Measurements from ENCODE around the gene PNLIPRP3.
"Not testable (repeated sequence)": the region's sequence is repeated elsewhere in the genome, so short reads cannot be mapped to it uniquely, and the experiment has no call there.

PNLIPRP3 gene

DNA sequence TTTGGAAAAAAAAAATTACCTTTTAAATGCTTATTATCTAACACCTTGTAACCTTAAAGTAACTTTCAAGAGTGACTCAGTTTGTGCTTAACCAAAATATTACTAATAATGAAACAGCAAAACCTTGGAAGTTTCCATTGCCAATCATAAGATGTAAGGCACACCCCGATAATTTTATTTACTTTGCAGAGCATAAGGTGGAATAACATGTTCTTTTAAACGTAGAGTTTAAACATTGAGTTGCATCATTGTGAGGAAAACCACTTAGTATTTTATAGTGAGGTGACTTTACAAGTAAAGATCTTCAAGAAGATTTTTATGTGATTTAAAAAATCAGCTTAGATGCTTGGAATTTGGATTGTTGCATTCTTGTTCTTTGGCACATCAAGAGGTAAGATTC, at the start of gene PNLIPRP3:
TSS of gene PNLIPRP3 (plus strand) at position 177 of the 400 bp plus-strand sequence. CDS start at position 343, 166 bp downstream.
- no peak for DNase-seq

DNA sequence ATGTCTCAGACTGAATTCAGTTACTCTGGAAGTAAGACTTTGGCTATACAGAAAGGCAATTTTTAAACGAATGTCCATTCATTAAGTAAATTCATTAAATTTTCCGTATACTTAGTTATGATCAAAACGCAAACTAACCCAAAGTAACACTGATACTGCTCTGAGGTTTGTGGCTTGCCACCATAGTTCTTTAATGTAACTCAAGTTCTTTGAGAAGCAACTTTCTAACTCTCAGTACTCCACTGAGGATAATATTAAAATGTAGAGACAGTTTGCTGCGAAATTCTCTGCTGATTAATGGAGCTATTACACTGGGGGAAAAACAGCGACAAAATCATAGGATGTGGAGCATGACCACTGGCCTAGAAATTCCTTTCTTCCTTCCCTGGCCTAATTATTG, 45.4 kb upstream of the PNLIPRP3 start:
- no peak for DNase-seq

DNA sequence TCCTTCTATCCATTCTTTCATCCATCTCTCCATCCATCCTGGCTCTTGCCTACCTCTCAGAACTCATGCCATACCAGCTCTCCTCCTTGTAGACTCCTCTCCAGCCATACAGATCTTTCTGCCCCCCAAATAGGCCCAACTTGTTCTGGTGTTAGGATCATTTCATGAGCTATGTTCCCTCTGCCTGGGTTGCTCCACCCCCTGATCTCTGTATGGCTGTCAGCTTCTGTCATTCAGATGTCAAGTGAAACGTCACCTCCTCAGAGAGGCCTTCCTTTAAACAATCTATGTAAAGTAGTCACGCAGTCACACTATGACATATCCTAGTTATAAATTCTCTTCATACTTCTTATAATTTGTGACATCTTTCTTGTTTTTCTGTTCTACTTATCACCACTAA, 42.3 kb upstream of the PNLIPRP3 start:
- DNase-seq: no peak

DNA sequence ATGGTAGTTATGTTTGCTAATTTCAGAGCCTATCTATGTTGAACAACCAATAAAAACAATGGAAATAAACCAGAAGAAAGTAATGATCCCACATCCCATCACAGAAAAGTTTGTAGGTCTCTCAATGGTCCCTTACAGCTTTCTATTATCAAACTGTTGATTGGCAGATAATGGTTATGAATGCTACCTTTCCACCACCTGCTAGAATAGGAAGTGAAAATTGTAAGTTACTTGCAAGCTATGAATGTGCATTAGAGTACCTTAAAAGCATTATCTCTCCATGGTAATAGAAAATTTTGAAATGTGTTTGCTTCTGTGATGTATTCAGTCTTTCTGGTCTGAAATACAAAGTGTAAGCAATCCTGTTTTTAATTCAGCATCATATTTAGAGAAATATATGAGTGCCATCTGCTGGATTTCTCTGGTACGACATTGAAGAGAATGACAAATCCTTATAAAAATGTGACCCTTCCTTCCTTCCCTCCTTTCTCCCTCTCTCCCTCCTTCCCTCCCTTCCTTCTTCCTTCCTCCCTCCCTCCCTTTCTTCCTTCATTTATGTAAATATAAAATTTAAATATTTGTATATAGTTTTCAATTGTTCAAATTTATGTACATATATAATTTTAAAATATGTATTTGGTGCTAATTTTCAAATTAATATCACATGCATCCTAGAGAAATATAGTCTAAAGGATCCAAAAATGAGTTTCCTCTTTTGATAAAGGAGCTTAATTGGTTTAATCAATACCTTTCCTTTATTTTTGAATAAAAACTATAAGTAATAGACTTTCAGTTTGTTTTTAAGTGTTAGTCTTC, 41.4 kb upstream of the PNLIPRP3 start:
- peak; percentile 64 for DNase-seq

DNA sequence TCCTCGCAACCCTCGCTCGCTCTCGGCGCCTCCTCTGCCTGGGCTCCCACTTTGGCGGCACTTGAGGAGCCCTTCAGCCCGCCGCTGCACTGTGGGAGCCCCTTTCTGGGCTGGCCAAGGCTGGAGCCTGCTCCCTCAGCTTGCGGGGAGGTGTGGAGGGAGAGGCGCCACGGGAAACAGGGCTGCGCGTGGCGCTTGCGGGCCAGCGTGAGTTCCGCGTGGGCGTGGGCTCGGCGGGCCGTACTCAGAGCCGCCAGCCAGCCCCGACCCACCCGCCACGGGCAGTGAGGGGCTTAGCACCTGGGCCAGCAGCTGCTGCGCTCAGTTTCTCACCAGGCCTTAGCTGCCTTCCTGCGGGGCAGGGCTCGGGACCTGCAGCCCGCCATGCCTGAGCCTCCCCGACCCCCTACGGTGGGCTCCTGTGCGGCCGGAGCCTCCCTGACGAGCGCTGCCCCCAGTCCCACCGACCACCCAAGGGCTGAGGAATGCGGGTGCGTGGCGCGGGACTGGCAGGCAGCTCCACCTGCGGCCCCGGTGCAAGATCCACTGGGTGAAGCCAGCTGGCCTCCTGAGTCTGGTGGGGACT, 34.3 kb upstream of the PNLIPRP3 start:
- DNase-seq: not testable (repeated sequence)

DNA sequence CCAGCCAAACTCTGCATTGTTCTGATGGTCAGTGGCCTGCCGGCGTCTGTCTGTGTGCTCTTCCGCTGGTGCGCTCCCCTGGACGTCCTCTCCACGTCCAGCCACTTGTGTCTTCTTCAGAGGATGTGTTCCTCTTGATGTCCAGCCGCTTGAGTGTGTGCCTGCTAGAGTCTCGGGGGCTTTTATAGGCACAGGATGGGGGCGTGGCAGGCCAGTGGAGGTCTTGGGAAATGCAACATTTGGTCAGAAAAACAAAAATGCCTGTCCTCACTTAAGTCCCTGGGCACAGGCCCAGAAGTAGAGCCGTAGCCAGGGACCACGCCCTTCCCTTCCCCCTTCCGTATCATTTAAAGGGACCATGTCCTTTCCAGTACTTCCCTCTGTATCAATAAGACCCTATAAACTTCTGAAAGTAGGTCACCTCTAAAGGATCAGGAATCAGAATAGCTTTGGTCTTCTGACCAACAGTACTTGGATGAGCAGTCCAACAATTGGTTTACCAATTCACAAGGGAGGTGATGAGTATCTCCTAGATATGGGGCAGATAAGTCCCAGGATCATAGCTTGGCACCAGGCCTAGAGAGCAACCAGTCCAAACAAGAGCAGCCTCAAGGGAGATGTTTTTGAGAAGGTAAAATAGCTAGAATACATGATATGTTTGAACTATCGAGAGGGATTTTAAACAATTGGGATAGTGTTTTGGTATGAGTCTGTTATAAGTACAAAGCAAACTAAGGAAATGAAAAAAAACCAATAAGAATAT, 32.2 kb upstream of the PNLIPRP3 start:
- DNase-seq: no peak

DNA sequence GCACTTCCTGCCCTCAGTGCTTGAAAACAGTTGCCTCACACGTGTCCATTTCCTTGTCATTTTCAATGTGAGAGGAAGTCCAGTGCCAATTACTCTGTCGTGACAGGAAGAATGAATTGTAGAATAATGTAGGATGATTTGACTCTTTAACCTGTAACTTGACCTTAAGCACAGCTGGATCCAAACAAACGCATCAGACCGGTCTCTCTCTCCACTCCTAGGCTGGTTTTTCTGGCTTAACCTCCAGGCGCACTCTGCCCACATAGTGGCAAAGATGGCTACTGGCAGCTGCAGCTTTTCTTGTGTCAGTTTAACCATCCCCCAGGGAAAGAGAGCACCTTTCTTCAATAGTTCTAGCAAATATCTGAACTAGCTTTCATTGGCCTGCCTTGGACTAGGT, 29.4 kb upstream of the PNLIPRP3 start:
- peak; percentile 4 for DNase-seq

DNA sequence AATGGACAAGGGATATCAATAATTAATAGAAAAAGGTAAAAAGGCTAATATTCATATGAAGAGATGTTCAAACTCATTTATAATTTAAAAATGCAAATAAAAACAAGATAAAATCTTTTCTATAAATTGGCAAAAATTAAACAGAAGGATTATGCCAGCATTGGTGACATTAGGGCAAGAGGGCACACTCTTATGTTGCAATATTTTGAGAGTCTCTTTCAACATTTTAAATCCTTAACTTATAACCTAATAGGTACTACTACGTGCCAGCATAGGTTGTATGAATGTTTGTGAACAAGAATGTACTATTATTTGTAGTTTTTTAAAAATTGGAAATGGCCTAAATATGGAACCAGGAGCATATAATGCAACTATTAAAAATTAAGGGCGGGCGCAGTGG, 24.8 kb upstream of the PNLIPRP3 start:
- no peak for DNase-seq

DNA sequence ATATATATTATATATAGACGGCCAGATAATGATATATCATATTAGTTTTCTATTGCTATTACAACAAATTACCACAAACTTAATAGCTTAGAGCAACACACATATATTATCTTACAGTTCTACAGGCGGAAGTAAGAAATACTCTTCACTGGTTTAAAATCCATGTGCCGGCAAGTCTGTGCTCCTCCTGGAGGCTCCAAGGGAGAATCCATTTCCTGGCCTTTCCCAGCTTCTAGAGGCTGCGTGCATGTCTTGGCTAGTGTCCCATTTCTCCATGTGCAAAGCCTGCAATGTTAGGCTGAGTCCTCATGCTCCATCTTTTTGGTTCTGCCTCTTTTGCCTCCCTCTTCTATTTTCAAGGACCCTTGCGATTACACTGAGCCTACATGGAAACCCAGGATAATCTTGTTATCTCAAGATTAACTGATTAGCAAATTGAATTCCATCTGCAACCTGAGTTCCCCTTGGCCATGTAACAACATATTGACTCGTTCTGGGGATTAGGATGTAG, 23.9 kb upstream of the PNLIPRP3 start:
- peak; percentile 97 for DNase-seq

DNA sequence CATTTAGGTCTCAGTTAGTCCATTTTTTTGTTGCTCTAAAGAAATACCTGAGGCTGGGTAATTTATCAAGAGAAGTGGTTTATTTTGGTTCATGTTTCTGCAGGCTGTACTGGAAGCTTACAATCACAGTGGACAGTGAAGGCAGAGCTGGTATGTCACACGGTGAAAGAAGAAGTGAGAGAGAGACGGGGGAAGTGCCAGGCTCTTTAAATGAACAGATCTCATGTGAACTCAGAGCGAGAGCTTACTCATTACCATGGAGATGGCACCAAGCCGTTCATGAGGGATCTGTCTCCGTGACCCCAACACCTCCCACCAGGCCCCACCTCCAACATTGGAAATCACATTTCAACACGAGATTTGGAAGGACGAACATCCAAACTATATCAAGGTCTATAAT, 18.9 kb upstream of the PNLIPRP3 start:
- DNase-seq: no peak

DNA sequence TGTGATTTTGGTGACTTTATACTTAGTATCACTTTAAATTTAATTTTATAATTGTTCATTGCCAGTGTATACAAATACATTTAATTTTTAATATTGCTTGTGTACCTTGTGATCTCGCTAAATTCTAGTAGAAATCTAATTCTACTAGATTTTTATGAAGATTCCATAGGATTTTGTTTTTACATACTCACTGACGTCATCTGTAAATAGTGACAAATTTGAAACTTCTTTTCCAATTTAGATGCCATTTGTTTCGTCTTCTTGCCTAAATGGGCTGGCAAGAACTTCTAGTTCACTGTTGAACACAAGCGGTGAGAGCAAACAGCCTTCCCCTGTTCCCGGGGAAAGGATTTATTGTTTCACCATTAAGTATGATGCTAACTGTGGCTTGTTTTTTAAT, 17.3 kb upstream of the PNLIPRP3 start:
- DNase-seq: no peak

DNA sequence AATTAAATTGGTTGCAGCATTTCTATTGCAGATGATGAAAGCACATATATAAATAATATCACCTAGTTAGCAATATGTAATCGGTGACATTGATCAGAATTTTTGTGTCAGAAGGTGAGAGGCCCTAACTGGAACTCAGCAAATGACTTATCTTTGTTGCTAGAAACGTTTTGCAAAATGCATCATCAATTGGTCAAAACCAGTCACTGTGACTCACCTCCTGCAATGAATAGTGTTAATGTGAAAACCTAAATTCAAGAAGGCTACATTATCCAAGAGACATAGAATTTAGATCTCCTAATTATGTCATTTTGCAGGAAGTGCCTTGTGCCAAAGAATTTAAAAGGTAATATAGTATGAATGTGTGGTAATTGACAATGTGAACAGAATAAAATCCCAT, 9.8 kb upstream of the PNLIPRP3 start:
- DNase-seq: no peak

DNA sequence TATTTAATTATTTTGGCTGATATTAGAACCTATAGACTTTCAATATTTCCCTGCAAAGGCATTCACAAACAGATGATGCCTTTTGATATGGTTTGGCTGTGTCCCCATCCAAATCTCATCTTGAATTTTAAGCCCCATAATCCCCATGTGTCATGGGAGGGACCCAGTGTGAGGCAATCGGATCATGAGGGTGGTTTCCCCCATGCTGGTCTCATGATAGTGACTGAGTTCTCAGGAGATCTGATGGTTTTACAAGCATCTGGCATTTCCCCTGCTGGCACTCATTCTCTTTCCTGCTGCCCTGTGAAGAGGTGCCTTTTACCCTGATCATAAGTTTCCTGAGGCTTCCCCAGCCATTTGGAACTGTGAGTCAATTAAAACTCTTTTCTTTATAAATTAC, 9.3 kb upstream of the PNLIPRP3 start:
- DNase-seq: peak; percentile 87

DNA sequence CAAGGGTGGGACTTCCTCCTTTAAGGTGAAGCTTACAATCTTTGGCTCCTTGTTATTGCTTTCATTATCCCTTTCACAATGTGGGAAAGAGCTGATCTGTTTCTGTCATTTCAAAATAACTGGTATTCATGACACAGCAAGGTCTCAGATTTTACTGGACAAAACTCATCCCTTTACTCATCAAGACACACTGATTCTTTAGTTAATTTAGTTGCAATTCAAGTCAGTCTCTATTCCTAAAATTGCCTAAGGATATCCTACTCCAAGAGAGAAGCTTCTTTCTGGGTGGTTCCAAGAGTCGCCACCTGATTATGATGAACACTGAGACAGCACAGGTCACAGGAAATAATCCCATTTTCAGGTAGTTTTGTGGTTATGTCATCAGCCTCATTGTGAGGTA, 5.8 kb upstream of the PNLIPRP3 start:
- no peak for DNase-seq

DNA sequence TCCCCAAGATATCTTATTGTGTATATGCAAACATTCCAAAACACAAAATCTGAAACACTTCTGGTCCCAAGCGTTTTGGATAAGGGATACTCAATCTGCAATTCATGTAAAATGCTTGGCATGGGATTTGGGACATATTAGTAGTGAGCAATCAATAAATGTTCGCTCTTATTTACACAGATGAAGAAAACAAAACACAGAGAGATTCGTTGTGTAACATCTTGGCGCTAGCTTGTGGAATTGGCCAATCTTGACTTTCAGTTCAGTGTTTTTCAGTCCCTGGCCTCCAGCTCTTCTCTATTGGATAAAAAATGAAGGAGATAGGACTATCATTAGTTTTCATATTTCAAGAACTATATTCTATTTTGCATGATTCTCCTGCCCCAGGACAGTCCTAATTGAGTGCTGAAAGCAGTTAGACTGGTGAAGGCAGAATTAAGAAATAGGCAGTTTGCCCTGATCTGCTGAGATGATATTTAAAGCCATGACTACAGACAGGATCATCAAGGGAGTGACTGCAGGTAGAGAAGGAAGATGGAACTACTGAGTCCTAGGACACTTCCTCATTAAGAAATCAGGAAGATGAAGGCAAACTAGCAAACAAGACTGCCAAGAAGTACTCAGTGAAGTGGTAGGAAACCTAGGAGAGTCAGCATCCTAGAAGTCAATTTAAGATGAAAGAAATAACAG, 1.8 kb downstream of the PNLIPRP3 start:
- DNase-seq: no peak

DNA sequence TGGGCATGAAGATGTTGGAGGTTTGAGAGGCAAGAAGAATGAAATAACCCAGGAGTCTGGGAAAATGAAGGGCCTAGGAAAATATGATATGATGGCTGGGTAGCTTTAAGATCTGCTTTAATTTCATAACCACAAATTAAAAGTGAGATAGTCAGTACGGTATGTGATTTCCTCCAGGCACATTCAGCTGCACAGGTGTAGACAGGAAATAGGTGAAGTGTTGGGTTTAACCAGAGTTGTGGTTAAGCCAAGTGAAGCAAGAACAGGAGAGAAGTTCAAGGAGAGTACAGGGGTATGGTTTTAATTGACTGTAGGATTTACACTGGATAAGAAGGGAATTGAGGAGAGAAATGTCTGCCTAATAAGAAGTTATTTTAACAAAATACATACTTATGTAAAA, 2.6 kb downstream of the PNLIPRP3 start:
- DNase-seq: no peak

DNA sequence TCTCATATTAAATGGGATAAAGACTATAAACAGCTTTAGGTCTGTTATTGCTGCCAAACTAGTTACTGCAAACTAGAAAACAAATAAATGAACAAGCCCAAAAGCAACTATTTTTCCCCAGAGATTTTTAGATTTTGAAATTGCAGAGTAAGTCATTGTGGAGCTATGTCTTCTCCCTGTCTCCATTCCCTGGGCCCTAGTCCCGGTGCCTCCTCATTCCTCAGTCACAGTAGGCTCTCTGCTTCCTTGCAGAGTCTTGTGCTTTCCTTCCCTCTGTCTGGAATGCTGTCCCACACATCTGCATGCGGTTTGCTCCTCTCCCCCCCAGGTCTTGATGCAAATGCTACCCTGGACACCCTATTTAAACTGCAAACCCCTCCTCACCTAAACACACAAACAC, 4.0 kb downstream of the PNLIPRP3 start:
- DNase-seq: no peak

DNA sequence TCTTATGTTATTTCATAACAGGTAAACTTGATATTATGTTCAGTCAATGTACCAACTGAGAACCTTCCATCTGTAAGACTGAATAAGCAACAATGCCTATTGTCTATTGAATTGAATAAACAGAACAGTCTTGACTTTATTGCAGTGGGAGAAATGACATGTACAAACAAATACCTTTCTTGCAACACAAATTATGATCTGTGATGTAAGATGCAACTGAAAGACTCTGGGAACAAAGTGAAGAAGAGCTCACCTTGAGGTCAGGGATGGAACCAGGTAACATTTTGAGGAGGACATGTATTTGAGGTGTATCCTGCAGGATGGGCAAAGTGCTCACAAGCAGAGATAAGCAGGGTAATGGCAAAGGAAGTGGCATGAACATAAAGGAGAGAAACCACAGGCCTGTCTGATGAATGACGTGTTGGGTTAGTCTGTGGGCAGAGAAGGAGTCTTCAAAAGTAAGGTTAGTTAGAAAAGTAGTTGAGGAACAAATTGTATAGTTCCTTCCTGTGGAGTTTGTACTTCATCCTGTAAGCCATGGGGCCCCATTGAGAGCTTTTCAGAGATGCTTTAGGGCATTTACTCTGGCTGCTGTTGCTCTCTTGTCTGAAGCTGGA, 9.5 kb downstream of the PNLIPRP3 start:
- DNase-seq: no peak

DNA sequence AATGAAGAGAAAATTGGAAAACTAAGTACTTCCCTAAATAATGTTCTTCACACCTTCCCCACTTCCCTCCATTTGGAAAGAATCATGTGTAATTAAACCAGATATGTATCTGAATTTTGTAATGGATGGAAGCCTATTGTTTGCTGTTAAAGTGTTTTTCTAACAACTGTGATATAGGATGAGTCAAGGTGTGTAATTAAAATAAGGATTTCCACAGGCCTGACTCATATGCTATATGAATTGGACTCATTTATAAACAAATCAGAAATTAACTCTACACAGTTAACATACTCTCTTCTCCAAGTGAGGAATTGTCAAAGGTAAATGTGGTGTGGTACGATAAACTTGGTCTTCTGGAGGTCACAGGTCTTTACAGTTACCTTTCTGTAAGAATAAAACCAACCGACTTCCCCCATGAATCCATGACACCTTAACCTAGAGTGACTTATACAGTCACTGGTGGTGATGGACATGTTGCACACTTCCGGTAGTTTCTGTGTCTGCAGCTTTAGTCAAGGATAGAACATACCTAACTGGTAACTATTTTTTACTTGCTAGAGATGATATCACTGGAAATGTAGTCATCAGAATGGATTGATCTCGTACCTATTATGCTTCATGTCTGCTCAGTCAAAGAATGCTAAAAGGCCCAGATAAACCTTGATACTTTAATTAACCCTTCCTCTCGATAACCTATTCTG, 12.8 kb downstream of the PNLIPRP3 start:
- no peak for DNase-seq

DNA sequence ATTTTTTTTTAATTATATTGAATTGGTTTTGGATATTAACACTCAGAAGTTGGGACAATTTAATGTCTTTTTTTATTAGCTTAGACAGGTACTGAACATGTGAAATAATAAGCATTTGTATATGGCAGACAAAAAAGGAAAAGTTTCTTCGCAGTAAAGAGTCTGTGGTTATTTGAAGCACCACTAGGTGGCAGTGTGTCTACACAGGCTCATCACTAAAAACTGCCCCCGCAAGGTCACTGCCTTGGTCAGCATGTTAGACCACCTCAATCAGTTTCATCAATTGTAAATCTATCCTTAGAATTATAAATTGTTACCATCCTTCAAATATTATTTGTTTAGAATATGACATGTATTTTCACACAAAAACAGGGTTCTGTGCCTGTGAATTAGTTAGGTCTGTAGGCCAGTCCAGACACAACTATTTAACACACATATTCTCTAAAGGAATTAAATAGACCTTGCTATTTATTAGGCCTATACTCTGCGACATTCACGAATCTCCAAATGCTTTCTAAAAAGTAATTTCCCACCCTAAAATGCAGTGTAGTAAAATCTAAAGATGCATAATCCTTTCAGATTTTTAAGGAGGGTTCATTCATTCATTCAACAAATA, 17.0 kb downstream of the PNLIPRP3 start:
- DNase-seq: peak; percentile 67

DNA sequence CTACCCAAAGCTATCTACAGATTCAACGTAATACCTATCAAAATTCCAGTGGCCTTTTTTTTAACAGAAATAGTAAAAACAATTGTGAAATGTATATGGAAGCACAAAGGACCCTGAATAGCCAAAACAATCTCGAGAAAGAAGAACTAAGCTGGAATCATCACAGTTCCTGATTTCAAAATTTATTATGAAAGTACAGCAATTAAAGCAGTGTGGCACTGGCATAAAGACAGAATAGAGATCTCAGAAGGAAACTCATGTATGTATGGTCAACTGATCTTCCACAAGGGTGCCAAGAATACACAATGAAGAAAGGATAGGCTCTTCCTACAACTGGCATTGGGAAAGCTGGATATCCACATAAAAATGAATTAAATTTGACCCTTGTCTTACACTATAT, 23.2 kb downstream of the PNLIPRP3 start:
- DNase-seq: no peak
